SK-N-SH treated with all-trans-retinoic acid at 6 μM for 48 hours (cell line): Measurements from ENCODE around the gene TWIST2.

Source experiments
- ATAC-seq: fragments of 200-7000 bp; cut with Tn5 transposase; 3 replicates; pipeline ENCODE4 v1.9.1; 2020; ENCODE audit warnings: mild to moderate bottlenecking, moderate library complexity
- ARNTL ChIP-seq: fragments of 450-650 bp; formaldehyde crosslinking; IDR thresholded peaks from 2 replicates; pipeline ENCODE4 v1.5.0; 2020; ENCODE audit warnings: low read depth, mild to moderate bottlenecking, moderate library complexity, borderline replicate concordance
- BACH2 ChIP-seq: fragments of 250-450 bp; sonication (Bioruptor Pico); IDR thresholded peaks from 2 replicates; pipeline ENCODE4 v1.9.0; 2021; ENCODE audit warnings: mild to moderate bottlenecking, borderline replicate concordance
- CSDC2 ChIP-seq: fragments of 250-450 bp; sonication (Bioruptor Pico); IDR thresholded peaks from 2 replicates; pipeline ENCODE4 v1.5.0; 2020; ENCODE audit warnings: mild to moderate bottlenecking, moderate library complexity
- ESRRG ChIP-seq: fragments of 250-450 bp; sonication (Bioruptor Pico); IDR thresholded peaks from 2 replicates; pipeline ENCODE4 v1.6.1; 2021; ENCODE audit warnings: mild to moderate bottlenecking
- GLIS3 ChIP-seq: fragments of 250-450 bp; sonication (Bioruptor Pico); IDR thresholded peaks from 2 replicates; pipeline ENCODE4 v1.5.0; 2020; ENCODE audit warnings: mild to moderate bottlenecking, moderate library complexity
- ISL1 ChIP-seq: fragments of 250-450 bp; sonication (Bioruptor Pico); IDR thresholded peaks from 2 replicates; pipeline ENCODE4 v2.1.2; 2022; ENCODE audit warnings: mild to moderate bottlenecking, moderate library complexity
- OSR1 ChIP-seq: fragments of 250-450 bp; sonication (Bioruptor Pico); IDR thresholded peaks from 2 replicates; pipeline ENCODE4 v1.8.0; 2022; ENCODE audit warnings: moderate library complexity, mild to moderate bottlenecking, inconsistent platforms
- PPARA ChIP-seq: fragments of 250-450 bp; sonication (Bioruptor Pico); IDR thresholded peaks from 2 replicates; pipeline ENCODE4 v1.5.0; 2020; ENCODE audit warnings: mild to moderate bottlenecking, borderline replicate concordance
- RARB ChIP-seq: fragments of 250-450 bp; sonication (Bioruptor Pico); IDR thresholded peaks from 2 replicates; pipeline ENCODE4 v1.8.0; 2021; ENCODE audit warnings: mild to moderate bottlenecking, moderate library complexity
- TCF4 ChIP-seq: fragments of 250-450 bp; sonication (Bioruptor Pico); IDR thresholded peaks from 2 replicates; pipeline ENCODE4 v1.8.0; 2021; ENCODE audit warnings: mild to moderate bottlenecking, moderate library complexity, borderline replicate concordance
- TOX ChIP-seq: fragments of 250-450 bp; sonication (Bioruptor Pico); IDR thresholded peaks from 2 replicates; pipeline ENCODE4 v1.8.0; 2021; ENCODE audit warnings: mild to moderate bottlenecking, moderate library complexity, borderline replicate concordance
- ZC3H10 ChIP-seq: fragments of 250-450 bp; sonication (Bioruptor Pico); IDR thresholded peaks from 2 replicates; pipeline ENCODE4 v1.5.1; 2021; ENCODE audit warnings: mild to moderate bottlenecking, moderate library complexity
- ZFP3 ChIP-seq: fragments of 250-450 bp; sonication (Bioruptor Pico); IDR thresholded peaks from 2 replicates; pipeline ENCODE4 v1.5.0; 2020; ENCODE audit warnings: mild to moderate bottlenecking, moderate library complexity
- ZFP30 ChIP-seq: fragments of 450-650 bp; formaldehyde crosslinking; IDR thresholded peaks from 2 replicates; pipeline ENCODE4 v1.5.0; 2022; ENCODE audit warnings: mild to moderate bottlenecking, moderate library complexity
- ZNF565 ChIP-seq: fragments of 450-650 bp; formaldehyde crosslinking; conservative IDR thresholded peaks from 2 replicates; pipeline ENCODE4 v1.5.0; 2020; ENCODE audit warnings: low read depth, mild to moderate bottlenecking, moderate library complexity
- ZNF8 ChIP-seq: fragments of 450-650 bp; formaldehyde crosslinking; IDR thresholded peaks from 2 replicates; pipeline ENCODE4 v1.5.0; 2020; ENCODE audit warnings: mild to moderate bottlenecking, moderate library complexity
- TF ChIP-seq, protein P1 (sequence below): fragments of 250-450 bp; sonication (Bioruptor Pico); IDR thresholded peaks from 2 replicates; pipeline ENCODE4 v1.5.0; 2020; ENCODE audit warnings: mild to moderate bottlenecking, moderate library complexity
- TF ChIP-seq, protein P2 (sequence below): fragments of 250-450 bp; sonication (Bioruptor Pico); IDR thresholded peaks from 2 replicates; pipeline ENCODE4 v1.5.1; 2021; ENCODE audit warnings: mild to moderate bottlenecking, moderate library complexity
- TF ChIP-seq, protein P3 (sequence below): fragments of 250-450 bp; sonication (Bioruptor Pico); IDR thresholded peaks from 2 replicates; pipeline ENCODE4 v1.5.1; 2020; ENCODE audit warnings: low read depth, mild to moderate bottlenecking, moderate library complexity
- TF ChIP-seq, protein P4 (sequence below): fragments of 250-450 bp; sonication (Bioruptor Pico); IDR thresholded peaks from 2 replicates; pipeline ENCODE4 v1.8.0; 2021; ENCODE audit warnings: low read depth, mild to moderate bottlenecking, moderate library complexity, borderline replicate concordance
- TF ChIP-seq, protein P5 (sequence below): fragments of 250-450 bp; sonication (Bioruptor Pico); IDR thresholded peaks from 2 replicates; pipeline ENCODE4 v1.8.0; 2020; ENCODE audit warnings: mild to moderate bottlenecking, moderate library complexity, borderline replicate concordance

TWIST2 gene

DNA sequence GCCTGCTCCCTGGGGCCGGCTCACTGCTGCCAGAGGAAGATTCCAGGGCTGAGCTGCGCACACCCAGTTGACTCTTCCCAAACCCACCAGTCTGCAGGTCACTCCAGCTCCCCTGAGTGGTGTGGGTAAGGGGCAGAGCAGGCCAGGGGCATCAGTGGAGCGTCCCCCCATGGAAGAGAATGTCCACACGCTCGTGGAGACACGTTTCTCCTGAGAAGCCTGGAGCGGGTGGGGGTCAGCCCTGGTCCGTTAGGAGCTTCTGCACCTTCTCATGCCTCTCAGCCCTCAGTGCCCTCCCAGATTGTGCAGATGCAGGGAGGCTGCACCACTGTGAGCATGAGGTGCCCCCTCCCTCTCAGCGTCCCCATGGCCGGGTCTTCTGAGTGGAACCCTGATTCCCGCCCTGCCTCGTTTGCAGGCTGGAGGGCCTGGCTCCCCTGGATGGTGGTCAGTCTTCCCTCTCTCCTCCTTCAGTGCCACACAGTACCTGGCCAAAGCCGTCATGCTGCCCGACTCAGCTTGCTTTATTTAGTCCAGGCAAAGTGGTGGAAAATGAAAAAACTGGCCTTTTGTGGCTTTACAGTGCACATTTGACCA is 37.0 kb downstream of the TWIST2 start:
- no peak for ATAC-seq

DNA sequence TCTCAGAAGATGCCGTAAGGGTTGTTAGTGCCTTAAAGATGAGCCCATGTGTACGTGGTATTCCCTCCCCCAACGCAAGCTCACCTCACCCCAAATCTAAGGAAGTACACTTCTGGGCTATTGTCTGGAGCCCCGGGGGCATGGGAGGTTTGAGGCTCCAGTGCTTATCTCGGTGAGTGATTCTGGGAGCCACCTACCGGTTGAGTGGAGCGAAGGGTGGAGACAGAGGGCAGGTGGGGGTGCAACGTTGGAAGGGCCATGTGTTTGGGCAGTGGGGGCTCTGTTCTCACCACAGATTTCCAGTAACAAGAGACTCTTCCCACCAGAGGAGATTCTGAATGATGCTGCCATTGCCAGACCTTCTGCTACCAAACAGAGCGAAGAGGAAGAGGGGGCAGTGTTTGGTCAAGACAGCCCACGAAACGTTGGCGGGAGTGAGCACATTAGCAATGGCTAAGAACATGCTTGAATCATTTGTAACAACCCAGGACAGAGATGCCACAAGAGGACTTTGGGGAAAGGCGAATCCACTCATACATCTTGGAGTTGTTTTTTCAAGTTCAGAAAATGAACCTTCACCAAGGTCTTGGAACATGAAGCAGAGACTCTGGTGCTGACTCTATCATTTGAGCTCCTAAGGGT is 38.7 kb downstream of the TWIST2 start:
- TF ChIP-seq TCF4 (CRISPR knock-in tag) (no peak), ISL1 (no peak), ARNTL (no peak), ZFP30 (CRISPR knock-in tag) (no peak), BACH2 (CRISPR knock-in tag) (no peak), GLIS3 (no peak), ZNF565 (CRISPR knock-in tag) (no peak), ESRRG (CRISPR knock-in tag) (no peak), TOX (CRISPR knock-in tag) (no peak), ZNF8 (CRISPR knock-in tag) (no peak), ZC3H10 (CRISPR knock-in tag) (no peak), RARB (no peak)
- TF ChIP-seq, protein P1, sequence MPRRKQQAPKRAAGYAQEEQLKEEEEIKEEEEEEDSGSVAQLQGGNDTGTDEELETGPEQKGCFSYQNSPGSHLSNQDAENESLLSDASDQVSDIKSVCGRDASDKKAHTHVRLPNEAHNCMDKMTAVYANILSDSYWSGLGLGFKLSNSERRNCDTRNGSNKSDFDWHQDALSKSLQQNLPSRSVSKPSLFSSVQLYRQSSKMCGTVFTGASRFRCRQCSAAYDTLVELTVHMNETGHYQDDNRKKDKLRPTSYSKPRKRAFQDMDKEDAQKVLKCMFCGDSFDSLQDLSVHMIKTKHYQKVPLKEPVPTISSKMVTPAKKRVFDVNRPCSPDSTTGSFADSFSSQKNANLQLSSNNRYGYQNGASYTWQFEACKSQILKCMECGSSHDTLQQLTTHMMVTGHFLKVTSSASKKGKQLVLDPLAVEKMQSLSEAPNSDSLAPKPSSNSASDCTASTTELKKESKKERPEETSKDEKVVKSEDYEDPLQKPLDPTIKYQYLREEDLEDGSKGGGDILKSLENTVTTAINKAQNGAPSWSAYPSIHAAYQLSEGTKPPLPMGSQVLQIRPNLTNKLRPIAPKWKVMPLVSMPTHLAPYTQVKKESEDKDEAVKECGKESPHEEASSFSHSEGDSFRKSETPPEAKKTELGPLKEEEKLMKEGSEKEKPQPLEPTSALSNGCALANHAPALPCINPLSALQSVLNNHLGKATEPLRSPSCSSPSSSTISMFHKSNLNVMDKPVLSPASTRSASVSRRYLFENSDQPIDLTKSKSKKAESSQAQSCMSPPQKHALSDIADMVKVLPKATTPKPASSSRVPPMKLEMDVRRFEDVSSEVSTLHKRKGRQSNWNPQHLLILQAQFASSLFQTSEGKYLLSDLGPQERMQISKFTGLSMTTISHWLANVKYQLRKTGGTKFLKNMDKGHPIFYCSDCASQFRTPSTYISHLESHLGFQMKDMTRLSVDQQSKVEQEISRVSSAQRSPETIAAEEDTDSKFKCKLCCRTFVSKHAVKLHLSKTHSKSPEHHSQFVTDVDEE (CRISPR knock-in tag), result no peak
- TF ChIP-seq, protein P2, sequence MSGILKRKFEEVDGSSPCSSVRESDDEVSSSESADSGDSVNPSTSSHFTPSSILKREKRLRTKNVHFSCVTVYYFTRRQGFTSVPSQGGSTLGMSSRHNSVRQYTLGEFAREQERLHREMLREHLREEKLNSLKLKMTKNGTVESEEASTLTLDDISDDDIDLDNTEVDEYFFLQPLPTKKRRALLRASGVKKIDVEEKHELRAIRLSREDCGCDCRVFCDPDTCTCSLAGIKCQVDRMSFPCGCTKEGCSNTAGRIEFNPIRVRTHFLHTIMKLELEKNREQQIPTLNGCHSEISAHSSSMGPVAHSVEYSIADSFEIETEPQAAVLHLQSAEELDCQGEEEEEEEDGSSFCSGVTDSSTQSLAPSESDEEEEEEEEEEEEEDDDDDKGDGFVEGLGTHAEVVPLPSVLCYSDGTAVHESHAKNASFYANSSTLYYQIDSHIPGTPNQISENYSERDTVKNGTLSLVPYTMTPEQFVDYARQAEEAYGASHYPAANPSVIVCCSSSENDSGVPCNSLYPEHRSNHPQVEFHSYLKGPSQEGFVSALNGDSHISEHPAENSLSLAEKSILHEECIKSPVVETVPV (CRISPR knock-in tag), result no peak
- TF ChIP-seq, protein P3, sequence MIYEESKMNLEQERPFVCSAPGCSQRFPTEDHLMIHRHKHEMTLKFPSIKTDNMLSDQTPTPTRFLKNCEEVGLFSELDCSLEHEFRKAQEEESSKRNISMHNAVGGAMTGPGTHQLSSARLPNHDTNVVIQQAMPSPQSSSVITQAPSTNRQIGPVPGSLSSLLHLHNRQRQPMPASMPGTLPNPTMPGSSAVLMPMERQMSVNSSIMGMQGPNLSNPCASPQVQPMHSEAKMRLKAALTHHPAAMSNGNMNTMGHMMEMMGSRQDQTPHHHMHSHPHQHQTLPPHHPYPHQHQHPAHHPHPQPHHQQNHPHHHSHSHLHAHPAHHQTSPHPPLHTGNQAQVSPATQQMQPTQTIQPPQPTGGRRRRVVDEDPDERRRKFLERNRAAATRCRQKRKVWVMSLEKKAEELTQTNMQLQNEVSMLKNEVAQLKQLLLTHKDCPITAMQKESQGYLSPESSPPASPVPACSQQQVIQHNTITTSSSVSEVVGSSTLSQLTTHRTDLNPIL (CRISPR knock-in tag), result no peak
- no peak for ATAC-seq

More for the DNA sequence above, 37.0 kb downstream of the TWIST2 start:
- TF ChIP-seq, protein P4, sequence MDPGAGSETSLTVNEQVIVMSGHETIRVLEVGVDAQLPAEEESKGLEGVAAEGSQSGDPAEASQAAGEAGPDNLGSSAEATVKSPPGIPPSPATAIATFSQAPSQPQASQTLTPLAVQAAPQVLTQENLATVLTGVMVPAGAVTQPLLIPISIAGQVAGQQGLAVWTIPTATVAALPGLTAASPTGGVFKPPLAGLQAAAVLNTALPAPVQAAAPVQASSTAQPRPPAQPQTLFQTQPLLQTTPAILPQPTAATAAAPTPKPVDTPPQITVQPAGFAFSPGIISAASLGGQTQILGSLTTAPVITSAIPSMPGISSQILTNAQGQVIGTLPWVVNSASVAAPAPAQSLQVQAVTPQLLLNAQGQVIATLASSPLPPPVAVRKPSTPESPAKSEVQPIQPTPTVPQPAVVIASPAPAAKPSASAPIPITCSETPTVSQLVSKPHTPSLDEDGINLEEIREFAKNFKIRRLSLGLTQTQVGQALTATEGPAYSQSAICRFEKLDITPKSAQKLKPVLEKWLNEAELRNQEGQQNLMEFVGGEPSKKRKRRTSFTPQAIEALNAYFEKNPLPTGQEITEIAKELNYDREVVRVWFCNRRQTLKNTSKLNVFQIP (CRISPR knock-in tag), result no peak
- no peak for TF ChIP-seq CSDC2 (CRISPR knock-in tag)
- TF ChIP-seq TOX (CRISPR knock-in tag), result no peak
- TF ChIP-seq ZFP30 (CRISPR knock-in tag), result no peak
- TF ChIP-seq TCF4 (CRISPR knock-in tag), result no peak
- TF ChIP-seq RARB, result no peak
- TF ChIP-seq, protein P5, sequence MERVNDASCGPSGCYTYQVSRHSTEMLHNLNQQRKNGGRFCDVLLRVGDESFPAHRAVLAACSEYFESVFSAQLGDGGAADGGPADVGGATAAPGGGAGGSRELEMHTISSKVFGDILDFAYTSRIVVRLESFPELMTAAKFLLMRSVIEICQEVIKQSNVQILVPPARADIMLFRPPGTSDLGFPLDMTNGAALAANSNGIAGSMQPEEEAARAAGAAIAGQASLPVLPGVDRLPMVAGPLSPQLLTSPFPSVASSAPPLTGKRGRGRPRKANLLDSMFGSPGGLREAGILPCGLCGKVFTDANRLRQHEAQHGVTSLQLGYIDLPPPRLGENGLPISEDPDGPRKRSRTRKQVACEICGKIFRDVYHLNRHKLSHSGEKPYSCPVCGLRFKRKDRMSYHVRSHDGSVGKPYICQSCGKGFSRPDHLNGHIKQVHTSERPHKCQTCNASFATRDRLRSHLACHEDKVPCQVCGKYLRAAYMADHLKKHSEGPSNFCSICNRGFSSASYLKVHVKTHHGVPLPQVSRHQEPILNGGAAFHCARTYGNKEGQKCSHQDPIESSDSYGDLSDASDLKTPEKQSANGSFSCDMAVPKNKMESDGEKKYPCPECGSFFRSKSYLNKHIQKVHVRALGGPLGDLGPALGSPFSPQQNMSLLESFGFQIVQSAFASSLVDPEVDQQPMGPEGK, result no peak
- no peak for TF ChIP-seq ZFP3 (CRISPR knock-in tag)
- TF ChIP-seq, protein P3 (CRISPR knock-in tag), result no peak
- TF ChIP-seq ZC3H10 (CRISPR knock-in tag), result no peak
- TF ChIP-seq ZNF565 (CRISPR knock-in tag), result no peak
- TF ChIP-seq PPARA, result no peak
- no peak for TF ChIP-seq OSR1 (CRISPR knock-in tag)
- no peak for TF ChIP-seq ARNTL
